Fibroblast of skin of right quadriceps (primary cell): ENCODE data around the gene TBC1D16.
A peak's percentile ranks its signal among the peaks of the same experiment; 100 is the strongest.

Source experiments
- DNase-seq: peaks from one replicate; pipeline ENCODE4 v3.0.0-alpha.2; 2013

Gene TBC1D16

DNA sequence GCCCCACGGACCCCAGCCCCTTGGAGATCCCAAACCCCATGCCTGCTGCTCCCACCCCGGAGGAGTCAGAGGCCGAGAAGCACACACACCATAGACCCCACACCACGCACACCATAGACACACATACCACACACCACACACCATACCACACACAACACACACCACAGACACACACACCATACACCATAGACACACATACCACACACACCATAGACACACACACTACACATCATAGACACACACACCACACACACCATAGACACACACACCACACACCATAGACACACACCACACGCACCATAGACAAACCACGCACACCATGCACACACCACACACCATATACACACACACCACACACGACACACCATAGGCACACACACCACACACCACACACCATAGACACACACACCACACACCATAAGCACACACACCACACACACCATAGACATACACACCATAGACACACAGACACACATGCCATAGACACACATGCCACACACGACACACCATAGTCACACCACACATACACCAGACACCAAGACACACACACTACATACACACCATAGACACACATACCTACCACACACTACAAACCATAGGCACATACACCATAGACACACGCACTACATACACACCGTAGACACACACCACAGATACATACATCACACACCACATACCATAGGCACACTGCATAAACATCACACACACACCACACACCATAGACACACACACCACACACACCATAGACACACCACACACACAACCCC is 11.3 kb downstream of the TBC1D16 start:
- no peak for DNase-seq

DNA sequence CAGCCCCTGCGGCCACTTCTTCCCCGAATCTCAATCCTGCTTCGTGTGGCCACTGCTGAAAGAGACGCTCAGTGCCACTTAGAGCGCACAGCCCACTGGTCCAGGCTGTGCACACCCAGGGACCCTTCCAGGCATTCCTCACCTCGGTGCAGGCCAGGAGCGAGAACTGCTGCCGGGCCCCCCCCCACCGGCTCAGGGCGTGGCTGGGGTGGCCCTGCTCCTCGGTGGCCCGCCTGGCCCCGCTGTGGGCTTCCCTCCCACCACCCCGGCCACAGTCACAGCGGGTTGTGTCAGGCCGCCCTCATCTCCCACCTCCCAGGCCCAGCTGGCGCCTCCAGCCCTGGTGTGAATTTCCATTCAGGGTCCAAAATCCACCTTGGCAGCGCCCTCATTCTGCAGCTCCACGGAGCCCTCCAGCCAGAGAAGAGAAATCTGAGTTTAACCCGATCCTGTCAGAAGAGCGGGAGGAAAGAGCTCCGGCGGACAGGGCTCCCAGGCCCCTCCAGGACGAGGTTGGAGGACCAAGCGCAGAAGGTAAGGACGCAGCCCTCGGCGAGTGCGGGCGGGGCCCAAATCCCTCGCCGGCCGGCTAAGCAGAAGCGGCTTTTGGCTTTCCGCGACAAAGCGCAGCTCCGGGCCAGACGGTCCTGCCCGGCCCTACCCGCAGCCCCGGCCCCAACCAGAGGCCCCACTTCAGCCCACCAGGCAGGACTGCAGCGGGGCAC is 12.0 kb downstream of the TBC1D16 start:
- no peak for DNase-seq

DNA sequence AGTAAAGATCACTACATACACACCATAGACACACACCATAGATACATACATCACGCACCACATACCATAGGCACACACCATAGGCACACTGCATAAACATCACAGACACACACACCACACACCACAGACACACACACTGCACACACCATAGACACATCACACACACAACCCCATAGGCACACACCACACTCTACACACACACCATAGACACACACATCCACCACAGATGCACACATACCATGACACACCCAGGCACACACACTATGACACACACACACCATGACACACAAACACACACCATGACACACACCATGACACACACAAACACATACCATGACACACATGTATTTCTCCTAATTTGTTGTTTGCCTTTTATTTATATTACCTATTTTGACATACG is 14.1 kb downstream of the TBC1D16 start:
- DNase-seq: no peak

DNA sequence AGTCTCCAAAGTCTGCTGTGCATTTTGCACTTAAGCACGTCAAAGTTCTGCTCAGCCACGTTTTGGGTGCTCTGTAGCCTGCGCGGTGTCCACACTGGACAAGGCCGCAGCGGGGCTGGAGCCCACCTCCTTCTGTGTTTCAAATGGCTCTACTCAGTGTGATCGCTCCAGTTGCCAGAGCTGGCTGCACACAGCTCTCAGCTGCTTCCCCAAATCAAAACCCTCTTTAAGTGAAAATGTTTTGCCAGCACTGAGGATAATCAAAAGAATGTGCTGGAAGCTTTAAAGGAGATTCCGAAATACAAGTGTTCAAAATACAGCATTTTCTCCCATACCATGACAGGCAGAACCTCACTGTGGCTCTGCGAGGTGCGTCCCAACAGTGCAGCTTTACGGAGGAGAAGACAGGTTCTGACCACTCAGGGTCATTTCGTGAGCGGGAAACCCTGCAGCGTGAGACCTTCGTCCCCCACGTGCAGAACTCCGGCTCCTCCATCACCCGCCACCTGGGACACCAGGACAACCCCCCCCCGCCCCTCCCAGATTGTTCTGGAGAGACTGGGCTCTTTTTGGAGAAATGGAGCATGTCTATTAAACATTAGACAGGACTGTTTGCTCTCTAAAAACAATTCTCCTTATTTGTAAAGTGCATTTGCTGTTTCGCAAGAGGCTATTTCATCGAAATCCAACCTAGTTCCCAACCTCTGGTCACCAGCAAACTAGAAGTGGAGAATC is 16.6 kb downstream of the TBC1D16 start:
- no peak for DNase-seq

DNA sequence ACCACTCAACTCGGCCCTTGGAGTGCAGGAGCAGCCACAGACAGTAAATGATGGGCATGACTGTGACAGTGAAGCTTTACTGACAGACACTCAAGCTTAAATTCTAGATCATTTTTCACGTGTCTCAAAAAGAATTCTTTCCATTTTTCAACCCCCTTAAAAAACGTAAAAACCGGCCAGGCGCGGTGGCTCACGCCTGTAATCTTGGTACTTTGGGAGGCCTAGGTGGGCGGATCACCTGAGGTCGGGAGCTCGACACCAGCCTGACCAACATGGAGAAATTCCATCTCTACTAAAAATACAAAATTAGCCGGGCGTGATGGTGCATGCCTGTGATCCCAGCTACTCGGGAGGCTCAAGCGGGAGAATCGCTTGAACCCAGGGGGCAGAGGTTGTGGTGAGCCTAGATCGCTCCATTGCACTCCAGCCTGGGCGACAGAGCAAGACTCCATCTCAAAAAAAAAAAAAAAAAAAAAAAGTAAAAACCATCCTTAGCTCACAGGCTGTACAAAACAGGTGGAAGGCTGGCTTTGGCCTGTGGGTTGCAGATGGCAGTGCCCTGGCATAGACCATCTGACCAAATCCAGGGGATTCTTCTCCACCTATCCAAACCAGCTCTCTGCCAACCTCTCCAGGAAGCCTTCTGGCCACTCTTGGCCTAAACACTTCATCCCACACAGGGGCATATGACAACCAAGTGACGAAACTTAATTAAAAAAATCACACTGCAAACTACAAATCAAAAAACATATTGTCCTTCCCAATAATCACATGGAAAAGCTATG is 18.3 kb downstream of the TBC1D16 start:
- no peak for DNase-seq

DNA sequence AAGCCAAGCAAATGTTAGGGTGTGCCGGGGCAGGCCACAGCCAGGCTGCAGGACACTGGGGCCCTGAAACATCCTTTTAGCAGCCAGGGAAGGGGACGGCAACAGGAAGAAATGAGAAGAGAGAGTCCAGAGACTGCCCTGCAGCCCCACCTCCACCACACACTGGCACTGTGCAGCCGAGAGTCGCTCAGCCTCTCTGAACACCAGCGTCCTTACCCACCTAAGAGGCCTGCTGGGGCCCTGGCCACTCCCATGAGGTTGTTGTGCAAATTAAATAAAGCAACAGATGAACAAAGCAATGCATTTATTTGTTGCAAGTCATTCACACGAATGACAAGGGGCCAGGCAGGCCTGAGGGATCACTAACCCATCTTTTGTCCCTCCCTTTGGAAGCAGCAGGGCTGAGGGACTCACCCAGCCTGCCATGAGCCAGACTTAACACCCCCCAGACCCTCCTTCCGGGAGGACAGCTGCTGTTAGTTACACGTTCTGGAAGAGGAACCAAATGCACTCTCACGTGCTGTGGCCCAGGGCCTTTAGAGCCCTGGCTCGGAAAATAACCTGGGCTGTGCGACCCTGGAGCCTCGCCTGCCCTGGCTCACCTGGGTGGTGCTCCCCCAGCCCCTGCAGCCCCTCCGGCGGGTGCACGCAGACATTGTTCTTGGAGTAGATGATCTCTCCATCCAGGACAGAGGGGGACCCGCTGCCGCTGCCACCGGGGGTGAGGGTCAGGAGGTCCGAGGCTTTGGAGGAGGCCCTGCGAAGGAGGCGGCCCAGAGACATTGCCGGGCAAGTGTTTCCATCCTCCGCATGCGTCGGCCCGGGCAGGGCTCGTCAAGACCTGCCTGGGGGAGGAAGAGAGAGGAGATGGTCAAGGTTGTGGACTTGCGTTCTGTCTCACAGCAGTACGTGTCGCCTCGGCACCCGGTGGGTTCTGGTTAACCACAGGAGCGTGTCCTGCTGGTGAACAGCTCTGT is 22.6 kb downstream of the TBC1D16 start:
- DNase-seq: no peak

DNA sequence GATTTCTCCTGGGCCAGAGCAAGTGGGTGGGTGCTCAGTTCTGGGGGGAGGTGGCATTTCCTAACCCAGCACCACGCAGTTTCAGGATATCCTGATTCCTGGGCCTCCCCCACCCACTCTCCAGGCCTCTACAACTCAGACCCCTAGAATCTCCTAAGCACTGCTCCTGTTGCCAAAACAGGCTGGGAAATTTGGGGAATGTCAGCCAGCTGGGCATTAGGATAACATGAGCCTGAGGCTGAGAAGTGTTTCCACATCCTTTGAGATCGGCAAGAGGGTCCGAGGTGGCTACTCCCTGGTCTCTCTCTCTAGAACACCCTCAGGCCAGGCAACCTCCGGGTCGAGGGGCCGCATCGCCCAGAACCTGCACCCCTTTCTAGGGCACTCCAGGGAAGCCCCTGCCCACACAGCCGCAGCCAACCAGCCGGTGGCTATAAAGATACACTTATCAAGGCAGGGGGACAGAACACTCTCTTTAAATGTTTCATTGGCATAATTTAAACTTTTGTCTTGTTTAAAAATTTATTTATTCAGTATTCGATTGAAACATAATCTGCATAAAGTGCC is 23.6 kb downstream of the TBC1D16 start:
- DNase-seq: no peak

DNA sequence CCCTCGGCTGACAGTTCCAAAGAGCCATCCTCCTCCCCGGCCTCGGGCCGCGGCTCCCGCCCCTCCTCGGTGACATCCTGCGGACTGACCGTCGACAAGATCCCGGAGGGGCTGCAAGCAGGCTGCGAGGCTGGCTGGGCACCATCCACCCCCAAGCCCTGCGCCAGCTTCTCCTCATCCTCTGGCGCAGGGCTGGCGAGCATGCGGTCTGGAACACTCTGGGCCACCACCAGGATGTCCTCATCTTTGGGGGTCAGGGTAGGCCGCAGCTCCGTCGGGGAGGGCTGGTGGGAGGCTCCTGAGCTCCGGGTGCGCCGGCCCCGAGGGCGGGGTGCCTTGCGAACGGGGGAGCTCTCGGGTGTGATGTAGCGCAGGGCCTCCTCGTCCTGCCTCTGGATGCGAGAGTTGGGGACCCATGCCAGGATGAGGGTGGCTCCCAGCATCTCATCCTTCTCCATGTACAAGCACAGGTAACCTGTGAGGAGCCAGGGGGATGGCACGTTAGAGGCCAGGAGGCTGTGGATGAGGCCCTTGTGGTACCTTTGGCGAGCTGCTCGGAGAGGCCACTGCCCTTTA is 25.3 kb downstream of the TBC1D16 start:
- no peak for DNase-seq

DNA sequence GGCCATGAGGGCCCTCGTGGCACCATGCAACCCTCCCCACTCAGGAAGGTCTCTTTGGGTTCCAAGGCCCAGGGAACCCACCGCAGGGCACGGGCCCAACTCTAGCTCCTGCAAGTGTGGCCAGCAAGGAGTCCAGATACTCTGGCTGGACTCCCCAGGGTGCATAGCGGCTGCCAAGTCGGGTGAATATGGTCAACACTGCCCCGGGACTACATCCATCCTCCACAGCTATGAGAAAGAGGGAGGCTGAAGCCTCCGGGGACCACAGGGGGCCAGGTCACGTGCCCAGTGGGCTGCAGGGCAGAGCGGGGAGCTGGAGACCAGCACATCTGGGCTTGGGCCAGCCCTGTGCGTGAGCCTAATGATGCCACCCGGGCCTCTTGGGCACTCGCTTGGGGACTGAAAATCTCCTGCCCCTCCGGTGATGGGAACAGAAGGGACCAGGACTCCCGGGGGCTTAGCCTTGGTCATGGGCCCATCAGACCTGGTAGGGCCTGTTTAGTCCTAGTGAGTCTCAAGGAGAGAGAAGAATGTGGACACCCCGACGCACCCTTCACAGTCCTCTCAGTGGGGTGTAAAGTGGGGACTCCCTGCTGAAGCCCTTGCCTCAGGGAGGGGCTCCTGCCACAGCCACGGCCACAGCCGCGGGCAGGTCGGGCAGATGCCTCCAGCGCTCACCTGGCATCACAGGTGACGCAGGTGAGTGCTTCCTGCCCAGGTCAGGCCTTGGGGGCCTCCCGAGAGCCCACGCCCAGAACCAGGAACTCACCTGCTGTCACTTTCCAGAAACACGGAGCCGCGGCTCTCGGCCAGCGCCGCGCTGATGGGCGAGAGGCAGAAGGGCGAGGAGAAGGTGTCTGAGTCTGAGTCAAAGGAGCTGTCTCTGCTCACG is 26.0 kb downstream of the TBC1D16 start:
- DNase-seq: no peak

DNA sequence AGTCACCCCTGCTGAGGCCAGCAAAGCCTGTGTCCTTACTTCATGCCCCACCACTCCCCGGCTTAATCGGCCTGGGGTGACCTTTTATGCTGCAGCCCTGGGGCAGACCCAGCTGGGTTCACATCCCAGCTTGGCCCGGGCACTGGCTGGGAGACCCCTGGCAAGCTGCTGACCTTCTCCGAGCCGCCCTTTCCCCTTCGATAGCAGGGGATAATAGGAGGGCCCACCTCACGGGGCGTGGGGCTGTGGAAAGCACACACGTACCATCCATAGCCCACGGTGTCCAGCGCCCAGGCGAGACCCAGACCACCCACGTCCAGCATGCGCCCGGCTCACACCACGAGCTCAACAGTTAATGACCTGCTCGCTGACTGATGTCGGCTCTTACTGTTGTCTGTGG is 26.8 kb downstream of the TBC1D16 start:
- no peak for DNase-seq

DNA sequence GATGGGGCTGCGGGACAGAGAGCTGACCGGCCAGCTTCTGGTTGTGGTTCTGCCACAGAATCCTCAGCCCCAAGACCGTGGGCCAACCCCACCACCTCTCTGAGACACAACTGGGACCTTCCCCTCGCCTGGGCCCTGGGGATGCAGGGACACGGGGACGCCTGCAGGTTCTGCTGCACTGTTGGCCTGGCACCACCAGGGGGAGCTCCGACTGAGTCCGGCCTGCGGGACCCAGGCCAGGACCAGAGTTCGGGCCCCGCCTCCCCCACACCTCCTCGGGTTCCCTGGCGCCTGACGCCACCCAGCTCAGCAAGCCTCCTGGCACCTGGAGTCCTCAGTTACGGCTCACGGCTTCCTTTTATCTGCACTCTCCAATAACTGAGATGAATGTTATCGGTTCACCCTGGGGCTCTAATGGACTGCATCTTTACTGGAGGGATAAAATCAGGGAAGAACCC is 27.3 kb downstream of the TBC1D16 start:
- peak; percentile 46 for DNase-seq

DNA sequence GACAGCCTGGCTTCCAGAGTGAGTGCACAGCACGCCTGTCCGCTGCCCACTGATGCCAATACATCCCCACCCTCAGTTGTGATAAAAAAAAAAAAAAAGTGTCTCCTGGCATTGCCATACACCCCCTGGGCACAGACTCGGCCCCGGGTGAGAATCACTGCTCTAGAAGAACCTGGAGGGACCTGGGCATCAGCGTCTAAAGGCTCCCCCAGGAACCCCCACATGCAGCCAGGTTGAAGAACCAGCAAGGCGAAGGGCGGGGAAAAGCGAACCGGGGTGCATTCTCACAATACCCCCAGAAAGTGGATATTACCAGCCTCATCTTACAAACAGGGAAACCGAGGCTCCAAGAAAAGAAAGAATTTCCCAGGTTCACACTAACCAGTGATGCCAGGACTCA is 27.7 kb downstream of the TBC1D16 start:
- no peak for DNase-seq

DNA sequence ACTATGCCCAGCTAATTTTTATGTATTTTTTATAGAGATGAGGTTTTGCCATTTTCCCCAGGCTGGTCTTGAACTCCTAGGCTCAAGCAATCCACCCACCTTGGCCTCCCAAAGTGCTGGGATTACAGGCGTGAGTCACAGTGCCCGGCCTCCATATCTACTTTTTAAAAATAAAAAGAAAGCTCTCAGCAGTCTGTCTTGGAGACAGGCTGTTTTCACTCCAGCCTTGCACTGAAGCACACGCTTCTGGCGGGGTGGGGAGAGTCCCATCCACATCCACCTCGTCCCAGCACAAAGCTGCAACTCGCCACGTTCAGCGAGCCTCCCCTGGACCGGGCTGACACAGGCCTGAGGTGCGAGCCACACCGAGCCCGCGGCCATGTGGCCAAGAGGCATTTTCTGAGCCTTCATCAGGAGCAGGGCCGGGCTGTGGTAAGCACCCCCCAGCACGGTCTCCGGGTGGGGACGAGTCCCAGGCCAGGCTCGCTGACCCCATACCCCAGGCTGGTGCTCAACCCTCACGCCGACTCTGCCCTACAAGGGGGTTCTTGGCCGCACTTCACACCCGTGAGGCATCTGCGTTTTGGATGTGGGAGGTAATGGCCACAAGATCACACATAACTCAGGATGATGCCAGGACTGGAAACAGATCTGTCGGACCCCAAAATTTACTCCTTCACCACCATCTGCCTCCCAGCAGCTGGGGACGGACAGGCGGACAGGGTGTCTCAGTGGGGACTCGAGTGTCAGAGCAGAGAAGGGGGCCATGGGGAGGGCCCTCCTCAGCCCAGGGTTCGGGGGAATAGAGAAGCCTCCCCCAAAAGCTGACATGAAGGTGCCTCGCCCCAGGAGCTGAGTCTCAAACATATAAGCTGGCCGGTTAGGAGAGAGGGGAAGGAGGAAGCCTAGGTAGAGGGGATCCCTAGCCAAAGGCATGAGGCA is 28.6 kb downstream of the TBC1D16 start:
- DNase-seq: no peak

DNA sequence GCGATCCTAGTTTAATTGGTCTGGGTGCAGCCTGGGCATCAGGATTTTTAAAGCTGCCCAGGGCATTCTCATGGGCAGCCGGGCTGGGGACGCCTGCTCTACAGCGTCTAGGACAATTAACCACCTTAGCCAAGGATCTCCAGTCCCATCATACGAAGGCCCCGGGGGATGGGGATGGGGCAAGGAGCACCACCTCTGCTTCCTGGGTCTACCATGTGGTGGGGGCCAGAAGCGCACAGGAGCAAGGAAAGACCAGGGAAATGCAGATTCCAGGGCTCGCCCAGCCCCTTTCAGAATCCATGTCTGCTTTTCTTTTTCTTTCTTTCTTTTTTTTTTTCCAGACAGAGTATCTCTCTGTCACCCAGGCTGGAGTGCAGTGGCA is 29.3 kb downstream of the TBC1D16 start:
- no peak for DNase-seq

DNA sequence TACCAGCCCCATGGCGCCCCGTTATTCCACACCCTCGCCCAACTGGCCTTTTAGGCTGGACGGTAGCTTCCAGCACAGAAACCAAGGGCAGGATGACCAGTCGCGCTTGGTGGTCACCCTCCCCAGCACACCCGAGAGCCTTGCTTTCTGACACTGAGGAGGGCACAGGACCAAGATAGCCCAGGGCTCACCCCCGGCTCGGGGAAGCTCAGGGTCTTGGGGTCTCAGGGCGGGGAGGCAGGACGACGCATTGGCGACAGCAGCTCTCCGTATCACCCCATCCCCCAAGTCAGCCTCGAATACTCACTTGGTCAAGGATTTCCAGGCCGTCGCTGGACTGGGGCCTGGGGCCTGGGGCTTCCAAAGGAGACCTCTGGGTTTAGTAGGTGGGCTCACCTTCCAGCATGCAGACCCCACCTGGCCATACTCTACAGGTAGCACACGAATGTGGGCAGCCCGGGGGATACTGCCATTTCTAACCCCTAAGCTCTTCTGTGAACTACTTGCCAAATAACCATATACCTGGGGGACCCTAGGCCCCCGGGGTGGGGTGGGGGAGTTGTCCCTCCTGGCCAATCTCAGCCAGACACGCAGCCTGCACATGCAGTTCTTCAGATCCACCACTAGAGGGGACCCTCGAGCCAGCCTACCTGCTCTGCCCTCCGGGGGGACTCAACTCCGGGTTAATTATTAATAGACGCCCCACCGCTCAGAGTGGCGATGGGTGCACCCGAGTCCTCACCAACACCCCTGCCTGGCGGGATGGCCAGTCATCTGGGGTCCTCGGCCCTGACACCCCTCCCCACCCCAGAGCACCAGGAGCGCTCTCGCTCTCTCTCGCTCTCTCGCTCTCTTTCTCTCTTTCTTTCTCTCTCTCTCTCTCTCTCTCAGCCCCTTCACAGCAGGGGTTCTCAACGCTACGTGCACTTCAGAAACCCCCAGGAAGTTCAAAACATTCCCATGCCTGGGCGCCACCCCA is 30.0 kb downstream of the TBC1D16 start:
- DNase-seq: peak; percentile 36

DNA sequence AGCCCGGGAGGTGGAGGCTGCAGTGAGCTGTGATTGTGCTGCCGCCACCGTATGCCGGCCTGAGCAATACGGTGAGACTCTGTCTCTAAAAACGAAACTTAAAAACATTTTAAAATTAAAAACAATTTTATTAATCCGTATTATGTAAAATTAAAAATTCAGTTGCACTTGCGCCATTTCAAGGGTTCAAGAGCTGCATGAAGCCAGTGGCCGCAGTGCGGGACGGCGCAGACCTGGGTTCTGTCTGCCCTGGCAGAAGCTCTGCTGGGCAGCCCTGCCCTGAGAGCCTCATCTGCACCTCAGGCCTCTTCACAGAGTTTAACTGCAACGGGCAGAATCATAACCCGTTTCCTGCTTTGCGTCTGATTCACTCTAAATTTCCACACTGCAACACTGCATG is 31.7 kb downstream of the TBC1D16 start:
- DNase-seq: no peak

DNA sequence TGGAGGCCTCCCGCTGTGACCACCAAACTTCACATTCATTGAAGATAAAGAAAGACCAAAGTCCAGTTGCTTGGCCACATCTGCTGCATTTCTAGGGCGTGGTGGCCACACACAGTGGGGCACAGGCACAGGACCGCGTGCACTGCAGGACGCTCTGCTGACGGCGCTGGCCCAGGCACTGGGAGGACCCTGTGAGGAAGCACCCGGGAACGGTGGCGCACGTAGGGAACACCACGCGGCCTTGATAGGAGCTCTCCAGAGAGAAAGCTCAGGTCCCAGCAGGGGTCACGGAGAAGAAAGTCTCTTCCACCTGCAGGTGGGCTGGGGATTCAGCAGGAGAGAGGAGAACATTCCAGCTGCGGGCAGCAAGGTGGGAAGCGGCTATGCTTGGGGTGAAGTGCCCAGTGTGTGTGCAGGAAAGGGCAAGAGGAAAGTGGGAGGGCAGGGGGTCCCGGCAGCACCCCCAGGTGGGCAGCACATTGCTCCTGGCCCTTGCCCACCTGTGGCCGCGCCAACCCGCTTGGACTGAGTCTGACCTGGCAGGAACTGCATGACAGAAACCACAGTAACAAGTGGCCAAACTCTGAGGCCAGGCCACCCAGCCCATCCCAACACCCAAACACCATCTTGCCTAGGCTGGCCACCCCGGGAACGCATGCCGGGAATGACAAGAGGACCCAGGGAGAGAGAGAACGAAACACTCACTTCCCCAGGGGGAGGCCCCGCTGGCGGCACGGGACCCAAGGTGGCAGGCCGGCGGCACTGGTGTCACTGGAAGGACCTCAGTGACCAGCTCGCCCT is 32.8 kb downstream of the TBC1D16 start:
- no peak for DNase-seq
